GM23338 (cell line): ENCODE results near the gene GPR18. TPM values are rescaled to one million over a fixed set of nuclear protein-coding genes. Genes with fewer than 3 reads are reported as not detected.

ENCODE experiments used
- ATAC-seq: fragments of 200-7000 bp; cut with Tn5 transposase; 3 replicates; pipeline ENCODE4 v1.9.1; 2020
- DNase-seq: peaks from one replicate; pipeline ENCODE4 v3.0.0-alpha.2; 2015; ENCODE audit warnings: low spot score
- H2AFZ ChIP-seq: fragments of 200-600 bp; sonication (generic); 2 replicates; pipeline ENCODE4 v1.8.0; 2016; ENCODE audit warnings: antibody characterized with exemption, mild to moderate bottlenecking, moderate library complexity
- H3F3A ChIP-seq: fragments of 200-600 bp; sonication (generic); replicated peaks from 2 replicates; pipeline ENCODE4 v1.8.0; 2017; ENCODE audit warnings: antibody characterized with exemption, mixed run types, low read depth
- H3K27ac ChIP-seq: fragments of 200-600 bp; sonication (generic); 2 replicates; pipeline ENCODE4 v1.6.1; 2016; ENCODE audit warnings: low read depth
- H3K27me3 ChIP-seq: fragments of 200-600 bp; sonication (generic); 2 replicates; pipeline ENCODE4 v1.8.0; 2016; ENCODE audit warnings: mild to moderate bottlenecking, mixed run types, moderate library complexity; ENCODE audit not compliant: insufficient read depth
- H3K36me3 ChIP-seq: fragments of 200-600 bp; sonication (generic); 2 replicates; pipeline ENCODE4 v1.8.0; 2016; ENCODE audit warnings: mild to moderate bottlenecking; ENCODE audit not compliant: insufficient read depth
- H3K4me1 ChIP-seq: fragments of 200-600 bp; sonication (generic); 2 replicates; pipeline ENCODE4 v1.8.0; 2016; ENCODE audit warnings: mild to moderate bottlenecking, moderate library complexity; ENCODE audit not compliant: insufficient read depth
- H3K4me2 ChIP-seq: fragments of 200-600 bp; sonication (generic); 2 replicates; pipeline ENCODE4 v1.7.1; 2017; ENCODE audit warnings: mixed run types
- H3K4me3 ChIP-seq: fragments of 200-600 bp; sonication (generic); 2 replicates; pipeline ENCODE4 v1.6.1; 2016; ENCODE audit warnings: mixed run types
- H3K79me2 ChIP-seq: fragments of 200-600 bp; sonication (generic); replicated peaks from 2 replicates; pipeline ENCODE4 v1.8.0; 2017; ENCODE audit warnings: mild to moderate bottlenecking; ENCODE audit not compliant: insufficient read depth
- H3K9me2 ChIP-seq: fragments of 200-600 bp; sonication (generic); 2 replicates; pipeline ENCODE4 v1.8.0; 2017; ENCODE audit not compliant: insufficient read depth
- H4K20me1 ChIP-seq: fragments of 200-600 bp; sonication (generic); replicated peaks from 2 replicates; pipeline ENCODE4 v1.8.0; 2017; ENCODE audit warnings: mild to moderate bottlenecking; ENCODE audit not compliant: insufficient read depth
- H3K27ac Mint-ChIP-seq: 2 replicates; pipeline ENCODE4 v1.8.0; 2020; ENCODE audit warnings: inconsistent platforms, mild to moderate bottlenecking, moderate library complexity, mixed read lengths
- H3K27me3 Mint-ChIP-seq: 3 replicates; pipeline ENCODE4 v1.8.0; 2022; ENCODE audit warnings: low read depth, mild to moderate bottlenecking, moderate library complexity, mixed read lengths, inconsistent platforms; ENCODE audit not compliant: insufficient read depth, poor library complexity
- H3K36me3 Mint-ChIP-seq: 3 replicates; pipeline ENCODE4 v1.8.0; 2021; ENCODE audit warnings: low read depth, mild to moderate bottlenecking, inconsistent platforms, moderate library complexity, mixed read lengths
- H3K4me1 Mint-ChIP-seq: 3 replicates; pipeline ENCODE4 v1.8.0; 2020; ENCODE audit warnings: mild to moderate bottlenecking, inconsistent platforms, mixed read lengths
- H3K4me3 Mint-ChIP-seq: 3 replicates; pipeline ENCODE4 v1.8.0; 2021; ENCODE audit warnings: moderate library complexity, mild to moderate bottlenecking, inconsistent platforms, mixed read lengths
- H3K9me3 Mint-ChIP-seq: 3 replicates; pipeline ENCODE4 v1.8.0; 2020; ENCODE audit warnings: moderate library complexity, mild to moderate bottlenecking, inconsistent platforms, mixed read lengths
- CREB1 ChIP-seq: fragments of 250-450 bp; sonication (Bioruptor Pico); IDR thresholded peaks from 2 replicates; pipeline ENCODE4 v1.5.0; 2020; ENCODE audit warnings: low read depth, mild to moderate bottlenecking, moderate library complexity
- EZH2 ChIP-seq: fragments of 200-600 bp; sonication (generic); IDR thresholded peaks from one replicate; pipeline ENCODE4 v1.8.0; 2017; ENCODE audit warnings: antibody characterized with exemption, mild to moderate bottlenecking, low read depth; ENCODE audit not compliant: unreplicated experiment
- EZH2phosphoT487 ChIP-seq: fragments of 200-600 bp; sonication (generic); IDR thresholded peaks from one replicate; pipeline ENCODE4 v1.8.1; 2018; ENCODE audit warnings: antibody characterized with exemption; ENCODE audit not compliant: unreplicated experiment
- JUNB ChIP-seq: IDR thresholded peaks from one replicate; pipeline ENCODE4 v1.6.1; 2016; ENCODE audit warnings: antibody characterized with exemption; ENCODE audit not compliant: unreplicated experiment
- NANOG ChIP-seq: IDR thresholded peaks from 2 replicates; pipeline ENCODE4 v1.6.1; 2016; ENCODE audit warnings: antibody characterized with exemption, borderline replicate concordance
- POLR2AphosphoS5 ChIP-seq: IDR thresholded peaks from 2 replicates; pipeline ENCODE4 v1.6.1; 2016; ENCODE audit warnings: antibody characterized with exemption, low read depth
- STAT1 ChIP-seq: IDR thresholded peaks from one replicate; pipeline ENCODE4 v1.6.1; 2016; ENCODE audit warnings: antibody characterized with exemption; ENCODE audit not compliant: unreplicated experiment
- ZNF114 ChIP-seq: fragments of 250-450 bp; sonication (Bioruptor Pico); IDR thresholded peaks from 2 replicates; pipeline ENCODE4 v1.5.0; 2020; ENCODE audit warnings: mild to moderate bottlenecking, moderate library complexity
- ZNF331 ChIP-seq: fragments of 250-450 bp; sonication (Bioruptor Pico); IDR thresholded peaks from 2 replicates; pipeline ENCODE4 v1.5.0; 2020; ENCODE audit warnings: low read depth, mild to moderate bottlenecking, moderate library complexity
- polyA plus RNA-seq: library from polyadenylated mRNA; unstranded; fragments of >200 nt; fragmentation: Nextera tagmentation; extraction: Ambion mirVana; gene quantifications from 2 replicates; pipeline ENCODE4 v1.2.1, GENCODE V29; 2016
- total RNA-seq: library from RNA; depleted of rRNA; stranded (reverse); fragments of >200 nt; shearing (Covaris generic); gene quantifications from 2 replicates; pipeline ENCODE4 v1.2.3, GENCODE V29; 2014
- TF ChIP-seq, protein P1 (sequence below): IDR thresholded peaks from 2 replicates; pipeline ENCODE4 v1.6.1; 2016; ENCODE audit warnings: antibody characterized with exemption
- TF ChIP-seq, protein P2 (sequence below): IDR thresholded peaks from one replicate; pipeline ENCODE4 v1.6.1; 2018; ENCODE audit warnings: antibody characterized with exemption; ENCODE audit not compliant: unreplicated experiment
- TF ChIP-seq, protein P3 (sequence below), 2 experiments: fragments of 200-600 bp in 1 of 2; sonication (generic) in 1 of 2; conservative IDR thresholded peaks; 2 replicates each; pipeline versions ENCODE4 v1.5.1 to v1.6.1; 2016 to 2017; ENCODE audit warnings: antibody characterized with exemption in 2 of 2, low read depth in 2 of 2, mild to moderate bottlenecking in 2 of 2, moderate library complexity in 1 of 2
- TF ChIP-seq, protein P4 (sequence below): fragments of 250-450 bp; sonication (Bioruptor Pico); IDR thresholded peaks from 2 replicates; pipeline ENCODE4 v1.5.0; 2020; ENCODE audit warnings: mild to moderate bottlenecking, moderate library complexity

The GPR18 gene
- total and polyA plus RNA-seq, 2 experiments from 2014 or later, result 2.6 TPM; not detected in 1

DNA sequence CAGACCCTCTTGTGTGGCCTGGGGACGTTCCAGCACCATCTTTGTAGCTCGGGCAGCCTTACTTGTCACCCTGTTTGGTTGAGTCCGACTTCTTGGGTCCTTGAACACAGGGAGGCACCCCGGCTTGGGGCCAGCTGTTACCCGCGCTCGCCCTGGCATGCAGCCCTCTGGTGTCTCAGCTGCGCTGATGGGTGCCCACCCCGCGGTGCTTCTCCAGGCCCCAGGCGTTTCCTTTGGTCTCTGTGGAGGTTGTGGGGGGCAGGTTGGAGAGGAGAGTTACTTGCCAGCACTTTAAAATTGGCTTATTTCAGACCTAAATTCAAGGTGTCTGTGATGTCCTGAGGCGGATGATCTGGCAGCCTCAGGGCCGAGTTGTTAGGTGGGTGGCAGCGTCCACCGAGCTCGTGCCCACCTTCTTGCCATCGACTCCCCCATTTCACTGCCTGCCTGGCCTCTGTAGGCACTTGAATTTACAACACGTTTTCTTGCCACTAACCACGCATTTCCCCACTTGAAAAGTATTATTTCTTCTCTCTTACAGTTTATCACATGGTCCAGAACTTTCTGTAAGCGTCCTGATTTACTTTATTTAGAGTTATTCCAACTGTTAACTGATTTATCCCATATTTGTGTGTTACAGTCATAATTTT is 40.6 kb downstream of the GPR18 start:
- no peak for ATAC-seq
- H3K4me2 ChIP-seq, result no peak overlapping the region
- H3K4me1 Mint-ChIP-seq, result peaks cover 49% of the 10 kb centered on the region

More for the DNA sequence above, 40.6 kb downstream of the GPR18 start:
- peak overlapping the region; percentile 65 for H3K27ac Mint-ChIP-seq
- H3K79me2 ChIP-seq, result peaks cover 100% of the 10 kb centered on the region
- H3K36me3 ChIP-seq, result no peaks in the 10 kb centered on the region
- no peaks in the 10 kb centered on the region for H3K9me3 Mint-ChIP-seq
- H3K9me2 ChIP-seq, result no peaks in the 10 kb centered on the region
- H4K20me1 ChIP-seq, result peaks cover 48% of the 10 kb centered on the region
- no peak overlapping the region for H3K4me3 Mint-ChIP-seq
- TF ChIP-seq ZNF331 (CRISPR knock-in tag), result no peak
- TF ChIP-seq, protein P1, sequence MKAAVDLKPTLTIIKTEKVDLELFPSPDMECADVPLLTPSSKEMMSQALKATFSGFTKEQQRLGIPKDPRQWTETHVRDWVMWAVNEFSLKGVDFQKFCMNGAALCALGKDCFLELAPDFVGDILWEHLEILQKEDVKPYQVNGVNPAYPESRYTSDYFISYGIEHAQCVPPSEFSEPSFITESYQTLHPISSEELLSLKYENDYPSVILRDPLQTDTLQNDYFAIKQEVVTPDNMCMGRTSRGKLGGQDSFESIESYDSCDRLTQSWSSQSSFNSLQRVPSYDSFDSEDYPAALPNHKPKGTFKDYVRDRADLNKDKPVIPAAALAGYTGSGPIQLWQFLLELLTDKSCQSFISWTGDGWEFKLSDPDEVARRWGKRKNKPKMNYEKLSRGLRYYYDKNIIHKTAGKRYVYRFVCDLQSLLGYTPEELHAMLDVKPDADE, result no peak
- no peak for TF ChIP-seq POLR2AphosphoS5
- TF ChIP-seq, protein P2, sequence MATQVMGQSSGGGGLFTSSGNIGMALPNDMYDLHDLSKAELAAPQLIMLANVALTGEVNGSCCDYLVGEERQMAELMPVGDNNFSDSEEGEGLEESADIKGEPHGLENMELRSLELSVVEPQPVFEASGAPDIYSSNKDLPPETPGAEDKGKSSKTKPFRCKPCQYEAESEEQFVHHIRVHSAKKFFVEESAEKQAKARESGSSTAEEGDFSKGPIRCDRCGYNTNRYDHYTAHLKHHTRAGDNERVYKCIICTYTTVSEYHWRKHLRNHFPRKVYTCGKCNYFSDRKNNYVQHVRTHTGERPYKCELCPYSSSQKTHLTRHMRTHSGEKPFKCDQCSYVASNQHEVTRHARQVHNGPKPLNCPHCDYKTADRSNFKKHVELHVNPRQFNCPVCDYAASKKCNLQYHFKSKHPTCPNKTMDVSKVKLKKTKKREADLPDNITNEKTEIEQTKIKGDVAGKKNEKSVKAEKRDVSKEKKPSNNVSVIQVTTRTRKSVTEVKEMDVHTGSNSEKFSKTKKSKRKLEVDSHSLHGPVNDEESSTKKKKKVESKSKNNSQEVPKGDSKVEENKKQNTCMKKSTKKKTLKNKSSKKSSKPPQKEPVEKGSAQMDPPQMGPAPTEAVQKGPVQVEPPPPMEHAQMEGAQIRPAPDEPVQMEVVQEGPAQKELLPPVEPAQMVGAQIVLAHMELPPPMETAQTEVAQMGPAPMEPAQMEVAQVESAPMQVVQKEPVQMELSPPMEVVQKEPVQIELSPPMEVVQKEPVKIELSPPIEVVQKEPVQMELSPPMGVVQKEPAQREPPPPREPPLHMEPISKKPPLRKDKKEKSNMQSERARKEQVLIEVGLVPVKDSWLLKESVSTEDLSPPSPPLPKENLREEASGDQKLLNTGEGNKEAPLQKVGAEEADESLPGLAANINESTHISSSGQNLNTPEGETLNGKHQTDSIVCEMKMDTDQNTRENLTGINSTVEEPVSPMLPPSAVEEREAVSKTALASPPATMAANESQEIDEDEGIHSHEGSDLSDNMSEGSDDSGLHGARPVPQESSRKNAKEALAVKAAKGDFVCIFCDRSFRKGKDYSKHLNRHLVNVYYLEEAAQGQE, result no peak
- TF ChIP-seq ZNF114 (CRISPR knock-in tag), result no peak
- no peak for TF ChIP-seq JUNB
- TF ChIP-seq STAT1, result no peak
- TF ChIP-seq, protein P3, sequence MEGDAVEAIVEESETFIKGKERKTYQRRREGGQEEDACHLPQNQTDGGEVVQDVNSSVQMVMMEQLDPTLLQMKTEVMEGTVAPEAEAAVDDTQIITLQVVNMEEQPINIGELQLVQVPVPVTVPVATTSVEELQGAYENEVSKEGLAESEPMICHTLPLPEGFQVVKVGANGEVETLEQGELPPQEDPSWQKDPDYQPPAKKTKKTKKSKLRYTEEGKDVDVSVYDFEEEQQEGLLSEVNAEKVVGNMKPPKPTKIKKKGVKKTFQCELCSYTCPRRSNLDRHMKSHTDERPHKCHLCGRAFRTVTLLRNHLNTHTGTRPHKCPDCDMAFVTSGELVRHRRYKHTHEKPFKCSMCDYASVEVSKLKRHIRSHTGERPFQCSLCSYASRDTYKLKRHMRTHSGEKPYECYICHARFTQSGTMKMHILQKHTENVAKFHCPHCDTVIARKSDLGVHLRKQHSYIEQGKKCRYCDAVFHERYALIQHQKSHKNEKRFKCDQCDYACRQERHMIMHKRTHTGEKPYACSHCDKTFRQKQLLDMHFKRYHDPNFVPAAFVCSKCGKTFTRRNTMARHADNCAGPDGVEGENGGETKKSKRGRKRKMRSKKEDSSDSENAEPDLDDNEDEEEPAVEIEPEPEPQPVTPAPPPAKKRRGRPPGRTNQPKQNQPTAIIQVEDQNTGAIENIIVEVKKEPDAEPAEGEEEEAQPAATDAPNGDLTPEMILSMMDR (conservative IDR thresholded peaks at IDR 0.05; ENCODE audit: low read depth in 2 of 2), result no peak
- no peak for TF ChIP-seq EZH2phosphoT487
- no peak for TF ChIP-seq NANOG
- no peak for TF ChIP-seq CREB1 (CRISPR knock-in tag)
- TF ChIP-seq, protein P4, sequence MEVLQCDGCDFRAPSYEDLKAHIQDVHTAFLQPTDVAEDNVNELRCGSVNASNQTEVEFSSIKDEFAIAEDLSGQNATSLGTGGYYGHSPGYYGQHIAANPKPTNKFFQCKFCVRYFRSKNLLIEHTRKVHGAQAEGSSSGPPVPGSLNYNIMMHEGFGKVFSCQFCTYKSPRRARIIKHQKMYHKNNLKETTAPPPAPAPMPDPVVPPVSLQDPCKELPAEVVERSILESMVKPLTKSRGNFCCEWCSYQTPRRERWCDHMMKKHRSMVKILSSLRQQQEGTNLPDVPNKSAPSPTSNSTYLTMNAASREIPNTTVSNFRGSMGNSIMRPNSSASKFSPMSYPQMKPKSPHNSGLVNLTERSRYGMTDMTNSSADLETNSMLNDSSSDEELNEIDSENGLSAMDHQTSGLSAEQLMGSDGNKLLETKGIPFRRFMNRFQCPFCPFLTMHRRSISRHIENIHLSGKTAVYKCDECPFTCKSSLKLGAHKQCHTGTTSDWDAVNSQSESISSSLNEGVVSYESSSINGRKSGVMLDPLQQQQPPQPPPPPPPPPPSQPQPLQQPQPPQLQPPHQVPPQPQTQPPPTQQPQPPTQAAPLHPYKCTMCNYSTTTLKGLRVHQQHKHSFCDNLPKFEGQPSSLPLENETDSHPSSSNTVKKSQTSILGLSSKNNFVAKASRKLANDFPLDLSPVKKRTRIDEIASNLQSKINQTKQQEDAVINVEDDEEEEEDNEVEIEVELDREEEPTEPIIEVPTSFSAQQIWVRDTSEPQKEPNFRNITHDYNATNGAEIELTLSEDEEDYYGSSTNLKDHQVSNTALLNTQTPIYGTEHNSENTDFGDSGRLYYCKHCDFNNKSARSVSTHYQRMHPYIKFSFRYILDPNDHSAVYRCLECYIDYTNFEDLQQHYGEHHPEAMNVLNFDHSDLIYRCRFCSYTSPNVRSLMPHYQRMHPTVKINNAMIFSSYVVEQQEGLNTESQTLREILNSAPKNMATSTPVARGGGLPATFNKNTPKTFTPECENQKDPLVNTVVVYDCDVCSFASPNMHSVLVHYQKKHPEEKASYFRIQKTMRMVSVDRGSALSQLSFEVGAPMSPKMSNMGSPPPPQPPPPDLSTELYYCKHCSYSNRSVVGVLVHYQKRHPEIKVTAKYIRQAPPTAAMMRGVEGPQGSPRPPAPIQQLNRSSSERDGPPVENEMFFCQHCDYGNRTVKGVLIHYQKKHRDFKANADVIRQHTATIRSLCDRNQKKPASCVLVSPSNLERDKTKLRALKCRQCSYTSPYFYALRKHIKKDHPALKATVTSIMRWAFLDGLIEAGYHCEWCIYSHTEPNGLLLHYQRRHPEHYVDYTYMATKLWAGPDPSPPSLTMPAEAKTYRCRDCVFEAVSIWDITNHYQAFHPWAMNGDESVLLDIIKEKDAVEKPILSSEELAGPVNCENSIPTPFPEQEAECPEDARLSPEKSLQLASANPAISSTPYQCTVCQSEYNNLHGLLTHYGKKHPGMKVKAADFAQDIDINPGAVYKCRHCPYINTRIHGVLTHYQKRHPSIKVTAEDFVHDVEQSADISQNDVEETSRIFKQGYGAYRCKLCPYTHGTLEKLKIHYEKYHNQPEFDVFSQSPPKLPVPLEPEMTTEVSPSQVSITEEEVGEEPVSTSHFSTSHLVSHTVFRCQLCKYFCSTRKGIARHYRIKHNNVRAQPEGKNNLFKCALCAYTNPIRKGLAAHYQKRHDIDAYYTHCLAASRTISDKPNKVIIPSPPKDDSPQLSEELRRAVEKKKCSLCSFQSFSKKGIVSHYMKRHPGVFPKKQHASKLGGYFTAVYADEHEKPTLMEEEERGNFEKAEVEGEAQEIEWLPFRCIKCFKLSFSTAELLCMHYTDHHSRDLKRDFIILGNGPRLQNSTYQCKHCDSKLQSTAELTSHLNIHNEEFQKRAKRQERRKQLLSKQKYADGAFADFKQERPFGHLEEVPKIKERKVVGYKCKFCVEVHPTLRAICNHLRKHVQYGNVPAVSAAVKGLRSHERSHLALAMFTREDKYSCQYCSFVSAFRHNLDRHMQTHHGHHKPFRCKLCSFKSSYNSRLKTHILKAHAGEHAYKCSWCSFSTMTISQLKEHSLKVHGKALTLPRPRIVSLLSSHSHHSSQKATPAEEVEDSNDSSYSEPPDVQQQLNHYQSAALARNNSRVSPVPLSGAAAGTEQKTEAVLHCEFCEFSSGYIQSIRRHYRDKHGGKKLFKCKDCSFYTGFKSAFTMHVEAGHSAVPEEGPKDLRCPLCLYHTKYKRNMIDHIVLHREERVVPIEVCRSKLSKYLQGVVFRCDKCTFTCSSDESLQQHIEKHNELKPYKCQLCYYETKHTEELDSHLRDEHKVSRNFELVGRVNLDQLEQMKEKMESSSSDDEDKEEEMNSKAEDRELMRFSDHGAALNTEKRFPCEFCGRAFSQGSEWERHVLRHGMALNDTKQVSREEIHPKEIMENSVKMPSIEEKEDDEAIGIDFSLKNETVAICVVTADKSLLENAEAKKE (CRISPR knock-in tag), result no peak
- TF ChIP-seq EZH2, result no peak
- no peaks in the 10 kb centered on the region for H3F3A ChIP-seq
- peaks cover 27% of the 10 kb centered on the region for H3K4me1 ChIP-seq
- no peak overlapping the region for H3K4me3 ChIP-seq
- H3K27ac ChIP-seq, result 0 out of 2 replicates have a peak overlapping the region, but pooled peaks have one; percentile 10
- peaks cover 8% of the 10 kb centered on the region for H3K27me3 Mint-ChIP-seq
- peaks cover 9% of the 10 kb centered on the region for H3K36me3 Mint-ChIP-seq
- no peak for DNase-seq
- no peak overlapping the region for H2AFZ ChIP-seq
- H3K27me3 ChIP-seq, result no peaks in the 10 kb centered on the region
